GM03348 (cell line): Measurements from ENCODE around the gene IL4I1.

Experiments
- DNase-seq: peaks from one replicate; pipeline ENCODE4 v3.0.0; 2012; ENCODE audit warnings: low spot score

The IL4I1 gene

GRCh38 chr19:49862391-49863253, 34.1 kb downstream of the IL4I1 start:
- no peak for DNase-seq

GRCh38 chr19:49861541-49862378, 34.9 kb downstream of the IL4I1 start:
- no peak for DNase-seq

GRCh38 chr19:49861107-49861506, 35.6 kb downstream of the IL4I1 start:
- DNase-seq, result no peak

DNA sequence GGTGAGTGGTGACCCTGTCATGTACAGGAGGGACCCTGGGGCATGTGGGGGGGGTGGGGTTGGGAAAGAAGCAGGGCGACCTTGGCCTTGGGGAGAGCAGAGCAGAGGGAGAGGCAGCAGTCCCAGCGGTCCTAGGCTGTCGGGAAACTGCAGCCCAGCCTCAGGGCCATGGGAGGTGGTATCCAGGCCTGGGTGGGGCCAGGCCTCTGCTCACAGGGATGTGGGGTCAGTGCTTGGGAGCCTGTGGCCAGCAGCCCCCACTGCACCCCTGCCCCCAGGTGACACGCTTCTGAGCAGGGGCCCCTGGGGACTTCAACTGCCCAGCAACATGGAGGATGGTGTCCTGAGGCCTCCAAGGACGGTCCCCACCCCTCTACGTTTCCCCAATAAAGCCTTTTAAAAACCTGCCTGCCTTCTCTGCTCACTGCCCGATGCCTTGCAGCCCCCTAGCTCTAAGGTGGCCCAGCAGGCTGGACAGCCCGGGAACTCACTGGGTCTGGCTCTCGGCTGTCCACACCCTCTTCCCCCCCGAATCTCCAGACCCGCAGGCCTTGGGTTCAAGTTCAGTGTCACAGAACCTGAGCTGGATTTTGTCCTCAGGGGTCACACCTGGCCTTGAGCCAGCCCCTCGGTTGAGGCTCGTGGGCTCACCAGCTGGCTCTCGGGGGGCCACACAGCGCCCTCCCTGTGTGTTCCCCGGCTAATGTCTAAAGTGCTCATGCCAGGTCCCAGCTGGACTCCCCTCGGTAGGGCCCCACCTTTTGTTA, 36.2 kb downstream of the IL4I1 start:
- no peak for DNase-seq

DNA sequence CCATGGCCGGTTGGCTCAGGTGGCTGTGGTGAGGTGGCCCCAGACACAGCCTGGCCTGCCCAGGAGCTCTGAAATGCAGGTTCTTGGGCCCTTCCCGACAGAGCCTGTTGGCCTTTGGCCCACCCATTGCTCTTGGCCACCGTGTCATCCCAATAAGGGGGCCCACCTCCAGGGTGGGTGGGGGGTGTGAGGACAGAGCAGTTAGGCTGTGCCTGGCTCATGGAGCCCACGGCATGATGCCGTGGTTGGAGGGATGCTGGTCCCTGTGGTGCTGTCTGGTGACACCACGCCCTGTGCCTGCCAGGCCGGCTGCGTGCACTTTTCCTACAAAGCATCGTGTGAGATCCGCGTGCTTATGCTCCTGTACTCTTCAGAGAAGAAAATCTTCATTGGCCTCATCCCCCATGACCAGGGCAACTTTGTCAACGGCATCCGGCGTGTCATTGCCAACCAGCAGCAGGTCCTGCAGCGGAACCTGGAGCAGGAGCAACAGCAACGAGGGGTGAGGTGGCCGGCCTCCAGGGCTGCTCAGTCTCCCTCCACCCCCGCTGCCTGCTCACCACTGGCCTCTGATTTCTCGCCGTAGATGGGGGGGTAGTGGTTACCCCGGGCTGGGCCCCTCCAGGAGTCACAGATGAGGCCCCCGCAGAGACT, 36.9 kb downstream of the IL4I1 start:
- DNase-seq, result no peak

GRCh38 chr19:49858088-49858985, 38.4 kb downstream of the IL4I1 start:
- DNase-seq, result no peak

- no peak for DNase-seq
Observed at GRCh38 chr19:49857838-49858087, 38.9 kb downstream of the IL4I1 start.

DNA sequence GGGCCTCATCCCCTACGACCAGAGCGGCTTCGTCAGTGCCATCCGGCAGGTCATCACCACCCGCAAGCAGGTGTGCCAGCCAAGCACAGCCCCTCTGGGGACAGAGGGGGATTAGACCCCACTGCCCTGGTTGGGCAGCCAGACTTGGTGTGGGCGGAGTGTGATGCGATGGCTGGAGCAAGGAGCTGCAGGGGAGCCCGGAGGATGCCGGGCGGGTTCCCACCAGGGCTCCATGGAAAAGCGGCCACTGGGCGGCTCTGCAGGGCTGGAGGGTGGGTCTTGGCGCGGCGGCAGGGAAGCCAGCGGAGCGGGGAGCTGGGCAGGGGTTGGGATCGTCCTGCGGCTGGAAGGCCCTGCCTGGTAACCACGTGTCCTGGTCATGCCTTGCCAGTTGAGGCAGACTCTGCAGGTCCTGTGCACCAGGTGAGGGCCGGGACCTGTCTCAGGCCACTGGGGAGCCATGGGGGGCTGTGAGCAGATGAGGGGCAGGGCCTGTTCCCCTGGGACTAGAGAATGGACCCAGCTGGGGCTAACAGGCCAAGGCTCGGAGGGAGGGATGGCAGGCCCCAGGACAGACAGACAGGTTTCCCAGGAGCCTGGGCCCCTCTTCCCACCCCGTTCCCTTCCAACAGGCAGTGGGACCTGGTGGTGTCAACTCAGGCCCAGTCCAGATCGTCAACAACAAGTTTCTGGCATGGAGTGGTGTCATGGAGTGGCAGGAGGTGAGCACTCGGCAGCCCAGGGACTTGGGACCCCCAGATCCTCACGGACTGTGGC, 39.4 kb downstream of the IL4I1 start:
- no peak for DNase-seq

DNA sequence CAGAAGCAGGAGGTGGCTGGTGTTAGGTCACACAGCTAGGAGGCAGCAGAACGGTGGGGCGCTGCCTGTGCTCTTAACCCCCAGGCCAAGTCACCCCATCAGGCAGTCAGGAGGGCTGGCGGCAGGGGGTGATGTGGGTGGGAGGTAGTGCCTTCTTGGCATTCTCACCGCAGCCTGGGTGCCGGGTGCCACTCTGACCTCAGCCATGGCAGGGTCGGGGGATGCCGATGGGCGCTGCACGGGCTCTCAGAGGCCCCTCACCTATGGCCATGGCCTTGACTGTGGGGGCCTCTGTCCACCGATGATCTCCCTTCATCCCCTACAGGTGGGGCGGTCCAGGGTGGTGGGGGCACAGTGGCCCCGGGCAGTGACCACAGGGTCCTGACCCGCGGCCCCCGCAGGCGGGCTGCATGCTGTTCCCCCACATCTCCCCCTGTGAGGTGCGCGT, 40.1 kb downstream of the IL4I1 start:
- DNase-seq, result no peak

GRCh38 chr19:49855676-49856573, 40.8 kb downstream of the IL4I1 start:
- no peak for DNase-seq

DNA sequence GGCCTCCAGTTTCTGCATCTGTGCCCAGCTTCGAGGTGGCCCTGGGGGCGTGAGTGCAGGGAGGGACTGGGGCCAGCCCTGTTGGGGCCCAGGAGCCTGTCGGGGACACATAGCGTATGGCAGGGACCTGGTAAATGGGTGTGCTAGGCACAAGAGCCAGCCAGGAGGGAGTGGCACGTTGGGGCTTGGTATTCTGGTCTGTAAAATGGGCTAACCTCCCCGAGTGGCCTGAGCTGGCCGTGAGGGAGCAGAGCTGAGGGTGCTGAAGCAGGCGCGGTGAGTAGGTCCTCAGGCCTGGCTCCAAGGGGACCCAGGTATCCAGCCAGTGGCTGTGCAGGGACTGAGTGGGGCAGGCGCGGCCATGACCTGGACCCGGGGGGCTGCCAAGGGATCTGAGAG, 41.4 kb downstream of the IL4I1 start:
- DNase-seq, result no peak

GRCh38 chr19:49854378-49855263, 42.1 kb downstream of the IL4I1 start:
- no peak for DNase-seq

- DNase-seq, result no peak
Observed at GRCh38 chr19:49853852-49854377, 42.8 kb downstream of the IL4I1 start.

GRCh38 chr19:49852631-49853126, 44.0 kb downstream of the IL4I1 start:
- no peak for DNase-seq

DNA sequence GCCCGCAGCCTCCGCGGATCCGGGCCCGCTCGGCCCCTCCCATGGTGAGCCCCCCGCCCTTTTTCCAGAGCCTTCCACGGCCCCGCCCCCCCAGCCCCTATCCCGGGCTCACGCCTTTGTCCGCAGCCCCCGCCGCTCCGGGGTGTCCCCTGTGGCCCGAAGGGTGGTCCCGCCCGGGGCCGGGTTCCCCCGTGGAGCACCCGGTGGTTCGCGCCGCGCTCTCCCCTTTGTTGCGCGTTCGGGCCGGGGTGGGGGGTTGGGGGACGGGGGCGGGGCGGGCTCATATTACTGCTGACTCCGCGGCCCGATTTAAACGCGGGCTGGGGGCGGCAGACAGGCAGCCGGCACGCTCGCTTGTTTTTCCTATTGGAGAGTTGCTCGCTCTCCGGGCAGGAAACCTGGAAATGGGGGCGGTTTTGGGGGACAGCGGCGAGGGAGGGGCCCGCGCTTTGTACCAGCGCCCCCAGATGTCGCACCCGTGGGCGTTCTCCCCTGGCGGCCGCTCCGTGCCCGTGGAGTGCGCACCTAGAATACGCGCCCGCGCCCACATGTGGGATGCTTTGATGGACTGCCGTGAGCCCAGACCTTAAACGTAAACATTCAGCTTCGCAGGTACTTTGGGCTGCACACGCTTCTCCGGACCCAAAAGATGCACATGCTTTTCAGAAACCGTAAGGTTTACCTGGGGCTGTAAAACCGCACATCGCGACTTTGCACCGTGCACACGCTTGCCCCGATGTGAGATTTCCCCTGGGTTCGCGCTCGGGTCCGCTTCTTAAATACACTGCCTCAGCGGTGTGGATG, 45.0 kb downstream of the IL4I1 start:
- DNase-seq, result peak; percentile 66

DNA sequence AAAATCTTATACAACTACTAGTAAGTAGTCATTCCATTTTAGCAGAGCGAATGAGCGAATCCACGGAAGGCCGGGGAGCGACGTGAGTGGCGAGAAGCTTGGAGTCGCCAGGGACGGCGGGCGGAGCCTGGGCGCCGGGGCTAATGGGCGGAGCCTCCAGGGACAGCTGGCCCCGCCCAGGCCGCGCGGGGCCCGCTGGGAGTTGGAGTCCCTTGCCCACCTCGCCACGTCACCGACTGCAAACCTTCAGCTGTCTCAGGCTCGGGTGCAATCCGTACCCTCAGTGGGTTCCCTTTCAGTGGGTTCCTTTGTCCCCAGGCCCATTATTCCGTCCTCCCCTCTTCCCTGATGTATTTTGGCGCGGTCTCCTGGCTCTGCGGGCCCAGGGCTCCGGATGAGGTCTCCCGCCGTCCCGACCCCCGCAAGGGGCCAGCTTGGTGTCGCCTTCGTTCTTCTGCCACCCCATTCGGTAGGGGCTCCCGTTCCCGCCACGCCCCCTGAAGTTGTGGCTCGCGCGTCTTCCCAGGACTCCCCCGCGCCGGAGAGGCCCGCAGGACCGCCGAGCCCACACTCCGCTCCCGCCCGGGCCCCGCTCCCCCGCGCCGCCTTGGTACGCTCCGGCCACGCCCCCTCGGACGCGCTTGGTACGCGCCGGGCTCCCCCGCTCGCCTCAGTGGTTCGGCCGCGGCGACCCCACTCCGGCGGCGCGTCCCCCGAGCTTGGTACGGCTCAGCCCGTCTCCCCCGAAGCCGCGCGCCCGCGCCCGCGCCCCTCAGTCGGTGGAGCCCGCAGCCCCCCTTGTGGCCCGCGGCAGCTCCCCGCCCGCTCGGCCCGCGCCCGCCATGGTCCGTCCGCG, 46.0 kb downstream of the IL4I1 start, which contains the start of gene PTOV1:
PTOV1 (plus strand) TSS at position 673 of the 856 bp plus-strand sequence.
- DNase-seq, result peak; percentile 98
